HG02840 (cell line): Measurements from ENCODE around the gene SECISBP2.
"Not testable (repeated sequence)": the region's sequence is repeated elsewhere in the genome, so short reads cannot be mapped to it uniquely, and the experiment has no call there.

Experiments
- ATAC-seq: cut with Tn5 transposase; IDR thresholded peaks from one replicate; pipeline ENCODE4 v1.9.1; 2021; ENCODE audit warnings: mild to moderate bottlenecking, moderate library complexity, moderate number of reproducible peaks; ENCODE audit not compliant: unreplicated experiment, low FRiP score

Gene SECISBP2

DNA sequence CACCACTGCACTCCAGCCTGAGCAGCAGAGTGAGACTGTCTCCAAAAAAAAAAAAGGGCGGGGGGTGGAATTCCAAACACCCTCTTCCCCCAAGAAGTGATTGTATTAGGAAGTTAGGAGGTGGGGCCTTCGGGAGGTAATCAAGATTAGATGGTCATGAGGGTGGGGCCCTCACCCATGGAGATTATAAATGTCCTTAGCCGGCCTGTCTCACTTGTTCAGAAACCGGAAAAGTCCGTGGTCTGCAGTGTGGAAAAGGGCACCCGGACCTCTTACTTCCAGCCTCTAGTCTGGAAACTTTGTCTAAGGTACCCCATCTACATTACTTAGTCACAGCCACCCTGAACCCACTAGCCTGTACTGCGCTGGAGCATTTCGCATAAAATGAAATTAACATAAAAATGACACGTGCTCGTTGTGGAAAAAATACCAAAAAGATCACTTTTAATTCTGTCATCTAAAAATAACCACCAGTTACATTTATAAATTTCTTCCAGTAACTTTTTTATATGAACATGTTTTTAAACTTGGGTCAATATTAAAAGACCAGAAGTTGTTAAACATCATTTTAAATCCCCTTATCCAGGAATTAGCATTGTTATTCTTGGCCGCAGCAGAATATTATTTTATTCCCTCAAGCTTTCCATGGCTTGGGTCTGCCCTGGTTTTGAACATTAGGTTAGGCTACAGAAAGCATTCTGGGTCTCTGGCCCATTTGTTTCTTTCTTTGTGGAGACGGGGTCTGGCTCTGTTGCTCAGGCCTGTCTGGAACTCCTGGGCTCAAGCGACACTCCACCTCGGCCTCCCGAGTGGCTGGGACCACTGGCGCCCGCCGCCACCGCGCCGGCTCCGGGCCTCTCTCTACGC lies 8.5 kb upstream of the SECISBP2 start:
- no peak for ATAC-seq

GRCh38 chr9:89310475-89311345 lies 7.6 kb upstream of the SECISBP2 start, which contains the start of gene CKS2:
Gene CKS2 (plus strand): TSS chr9:89311195. CDS start chr9:89311293, 98 bp downstream.
- ATAC-seq, result peak; percentile 92

- no peak for ATAC-seq
Measured at GRCh38 chr9:89311346-89312221, 6.7 kb upstream of the SECISBP2 start.

DNA sequence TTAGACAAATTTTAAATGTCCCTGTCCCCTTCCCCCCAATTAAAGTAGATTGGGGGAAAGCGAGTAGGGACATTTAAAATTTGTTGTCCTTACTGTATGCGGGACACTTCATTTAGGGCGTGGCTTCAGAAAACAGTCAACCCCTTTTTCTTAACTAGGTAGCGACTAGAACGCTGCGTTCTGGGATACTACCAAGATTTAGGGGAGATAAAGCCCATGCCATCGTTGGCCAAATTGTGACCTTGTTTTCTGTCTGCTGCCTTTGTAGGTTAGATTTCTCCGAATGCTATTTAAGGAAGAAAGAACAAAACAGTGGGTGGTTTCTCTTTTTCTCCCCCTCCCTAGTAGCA lies 6.1 kb upstream of the SECISBP2 start:
- ATAC-seq, result no peak

GRCh38 chr9:89313842-89314241 lies 4.5 kb upstream of the SECISBP2 start:
- ATAC-seq, result no peak

- no peak for ATAC-seq
Measured at GRCh38 chr9:89314955-89315354, 3.3 kb upstream of the SECISBP2 start.

GRCh38 chr9:89315482-89315881 lies 2.8 kb upstream of the SECISBP2 start:
- ATAC-seq, result no peak

GRCh38 chr9:89317282-89317681 lies 1.0 kb upstream of the SECISBP2 start:
- ATAC-seq, result no peak

GRCh38 chr9:89319015-89319905 lies 960 bp downstream of the SECISBP2 start:
- no peak for ATAC-seq

- no peak for ATAC-seq
Measured at GRCh38 chr9:89323390-89323789, 5.1 kb downstream of the SECISBP2 start.

GRCh38 chr9:89325733-89326132 lies 7.4 kb downstream of the SECISBP2 start:
- ATAC-seq, result no peak

- ATAC-seq, result no peak
Measured at GRCh38 chr9:89328064-89328463, 9.8 kb downstream of the SECISBP2 start.

GRCh38 chr9:89329917-89330316 lies 11.6 kb downstream of the SECISBP2 start:
- ATAC-seq, result no peak

GRCh38 chr9:89330513-89330912 lies 12.2 kb downstream of the SECISBP2 start:
- no peak for ATAC-seq

DNA sequence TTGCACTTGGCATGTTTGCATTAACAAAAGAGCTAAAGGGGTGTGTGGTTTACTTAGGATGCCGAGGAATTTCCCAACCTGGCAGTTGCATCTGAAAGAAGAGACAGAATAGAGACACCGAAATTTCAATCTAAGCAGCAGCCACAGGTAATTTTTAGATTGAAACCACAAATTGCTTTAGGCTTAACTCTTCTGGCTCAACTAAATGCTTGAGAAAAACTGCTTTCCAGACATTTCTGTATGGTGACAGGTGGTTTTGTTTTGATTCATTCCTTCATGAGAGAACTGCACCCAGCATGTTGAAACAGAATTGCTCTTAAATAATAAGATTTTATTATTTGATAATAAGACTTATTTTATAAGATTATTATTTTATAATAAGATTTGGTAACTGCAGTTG lies 21.5 kb downstream of the SECISBP2 start:
- ATAC-seq, result no peak

DNA sequence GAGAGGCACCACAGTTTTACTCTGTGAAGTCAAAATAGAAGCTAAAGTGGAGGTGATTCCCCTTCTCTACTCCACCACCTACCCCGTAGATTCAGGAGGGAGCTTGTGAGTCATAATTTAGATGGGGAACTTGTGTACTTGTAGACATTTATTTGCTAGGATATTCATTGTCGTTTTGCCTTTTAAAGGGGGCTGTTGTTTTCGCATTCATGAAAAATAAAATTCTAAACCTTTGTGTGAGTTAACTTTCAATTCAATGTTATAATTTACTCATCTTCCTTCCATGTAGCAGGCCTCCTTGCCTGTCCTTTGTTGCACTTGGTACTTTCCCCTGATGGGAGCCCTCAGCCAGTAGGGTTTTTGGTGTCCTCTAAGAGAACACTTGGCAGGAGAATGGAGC lies 22.0 kb downstream of the SECISBP2 start:
- ATAC-seq, result no peak

DNA sequence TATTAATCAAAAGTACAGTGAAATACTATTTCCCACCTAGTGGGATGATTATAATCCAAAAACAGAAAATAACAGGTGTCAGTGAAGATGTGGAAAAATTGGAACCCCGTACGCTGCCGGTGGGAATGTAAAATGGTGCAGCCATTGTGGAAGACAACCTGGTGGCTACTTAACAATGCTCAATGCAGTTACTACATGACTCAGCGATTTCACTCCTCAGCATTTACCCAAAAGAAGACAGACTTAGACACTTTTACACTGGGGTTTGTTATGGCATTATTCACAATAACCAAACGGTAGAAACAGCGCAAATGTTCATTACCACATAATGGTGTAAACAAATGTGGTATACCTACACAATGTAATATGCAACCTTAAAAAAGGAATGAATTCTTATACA lies 23.9 kb downstream of the SECISBP2 start:
- ATAC-seq, result no peak

DNA sequence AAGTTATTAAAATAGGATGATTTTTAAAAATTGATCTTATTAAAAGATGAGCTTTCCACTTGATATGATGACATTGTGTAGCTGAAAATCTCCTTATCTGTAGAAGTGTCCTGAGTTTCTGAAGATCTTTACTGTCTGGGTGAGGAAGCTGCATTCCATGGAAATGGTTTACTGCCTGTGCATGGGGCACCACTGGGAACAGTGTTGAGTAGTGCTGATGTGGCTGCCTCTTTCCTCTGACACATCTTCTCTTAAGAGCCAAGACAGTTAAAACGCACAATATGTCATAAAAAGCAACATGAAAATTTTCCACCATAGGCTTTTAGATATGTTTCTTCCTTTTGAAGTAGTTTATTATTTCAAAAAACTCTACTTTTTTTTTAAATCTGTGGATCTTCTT lies 24.6 kb downstream of the SECISBP2 start:
- ATAC-seq, result no peak

DNA sequence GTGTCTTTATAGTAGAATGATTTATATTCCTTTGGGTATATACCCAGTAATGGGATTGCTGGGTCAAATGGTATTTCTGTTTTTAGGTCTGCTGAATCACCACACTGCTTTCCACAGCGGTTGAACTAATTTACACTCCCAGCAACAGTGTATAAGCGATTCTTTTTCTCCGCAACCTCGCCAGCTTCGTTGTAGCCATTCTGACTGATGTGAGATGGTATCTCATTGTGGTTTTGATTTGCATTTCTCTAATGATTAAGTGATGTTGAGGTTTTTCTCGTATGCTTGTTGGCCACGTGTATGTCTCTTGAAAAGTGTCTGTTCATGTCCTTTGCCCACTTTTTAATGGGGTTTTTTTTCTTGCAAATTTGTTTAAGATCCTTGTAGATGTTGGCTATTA lies 25.5 kb downstream of the SECISBP2 start:
- not testable (repeated sequence) for ATAC-seq

- ATAC-seq, result no peak
Measured at GRCh38 chr9:89345476-89345875, 27.2 kb downstream of the SECISBP2 start.
